GM19468 (cell line): ENCODE data around the gene IQSEC2.
A peak's percentile ranks its signal among the peaks of the same experiment; 100 is the strongest.

Experiments
- ATAC-seq: cut with Tn5 transposase; IDR thresholded peaks from one replicate; pipeline ENCODE4 v1.9.1; 2021; ENCODE audit warnings: mild to moderate bottlenecking, moderate library complexity, moderate number of reproducible peaks; ENCODE audit not compliant: unreplicated experiment; ENCODE audit errors: extremely low read depth

The IQSEC2 gene

DNA sequence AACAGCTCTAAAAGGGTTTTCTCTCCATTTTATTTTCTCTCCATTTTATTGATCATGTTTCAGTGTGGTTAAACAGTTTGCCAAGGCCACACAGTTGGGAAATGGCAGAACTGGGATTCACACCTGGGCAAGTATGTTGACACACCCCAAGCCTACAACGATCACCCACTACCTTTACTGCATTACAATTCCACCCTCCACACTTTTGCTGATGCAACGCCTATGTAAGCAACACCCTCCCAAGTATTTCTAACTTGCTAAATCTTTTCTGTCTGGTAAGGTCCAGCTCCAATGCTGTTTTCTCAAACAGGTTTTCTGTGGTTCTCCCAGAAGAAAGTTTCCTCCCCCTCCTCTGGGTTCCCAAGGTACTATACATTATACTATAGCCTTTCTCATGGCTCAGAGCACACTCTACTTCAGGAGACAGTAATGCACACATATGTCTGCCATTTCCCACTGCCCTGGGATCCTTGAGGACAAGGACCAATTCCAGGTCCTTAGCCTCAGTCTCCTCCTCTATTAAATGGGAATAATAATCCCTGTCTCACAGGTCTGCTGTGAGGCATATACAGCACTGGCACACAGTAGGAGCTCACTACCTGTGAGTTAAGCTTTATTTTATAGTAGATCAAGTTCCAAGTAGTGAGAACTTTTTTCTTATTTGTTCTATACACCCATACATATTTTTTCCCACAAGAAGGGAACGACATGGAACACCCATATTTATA lies 27.9 kb downstream of the IQSEC2 start:
- ATAC-seq = no peak

DNA sequence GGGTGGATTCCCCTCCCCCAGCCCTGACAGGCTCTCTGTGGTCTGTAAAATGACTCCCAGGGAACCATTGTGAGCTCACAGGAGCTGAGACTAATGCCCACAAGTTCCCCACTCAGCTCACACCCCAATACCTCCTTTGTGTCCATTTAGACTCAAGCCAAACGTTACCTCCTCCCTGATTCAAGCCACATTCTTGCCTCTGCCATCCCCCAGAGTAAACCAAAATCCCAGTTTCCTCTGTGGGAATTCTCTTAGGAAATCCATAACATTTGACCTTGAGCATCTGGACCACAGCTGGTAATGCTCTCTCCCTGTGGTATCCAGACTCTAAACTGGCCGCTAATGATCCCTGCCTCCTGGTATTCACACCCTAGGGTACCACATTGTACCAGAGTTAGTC lies 30.1 kb downstream of the IQSEC2 start:
- ATAC-seq = no peak

DNA sequence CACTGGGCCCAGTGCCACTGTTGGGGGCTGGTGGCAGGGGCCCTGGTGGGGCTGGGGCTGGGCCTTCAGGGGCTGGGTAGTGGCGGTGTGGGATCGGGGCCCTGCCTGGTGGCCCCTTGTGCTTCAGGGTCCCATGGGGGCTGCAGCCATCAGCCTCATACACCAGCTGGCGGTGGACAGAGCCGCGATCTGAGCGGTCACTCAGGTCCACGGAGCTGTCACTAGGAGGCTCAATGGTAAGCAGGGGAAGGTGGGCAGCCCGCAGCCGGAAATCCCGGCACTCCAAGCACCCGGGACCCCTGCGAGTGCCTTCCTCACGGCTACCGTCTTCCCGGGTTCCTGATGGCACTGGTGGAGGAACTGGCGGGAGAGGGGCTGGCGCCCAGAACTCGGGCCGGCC lies 30.8 kb downstream of the IQSEC2 start:
- no peak for ATAC-seq

DNA sequence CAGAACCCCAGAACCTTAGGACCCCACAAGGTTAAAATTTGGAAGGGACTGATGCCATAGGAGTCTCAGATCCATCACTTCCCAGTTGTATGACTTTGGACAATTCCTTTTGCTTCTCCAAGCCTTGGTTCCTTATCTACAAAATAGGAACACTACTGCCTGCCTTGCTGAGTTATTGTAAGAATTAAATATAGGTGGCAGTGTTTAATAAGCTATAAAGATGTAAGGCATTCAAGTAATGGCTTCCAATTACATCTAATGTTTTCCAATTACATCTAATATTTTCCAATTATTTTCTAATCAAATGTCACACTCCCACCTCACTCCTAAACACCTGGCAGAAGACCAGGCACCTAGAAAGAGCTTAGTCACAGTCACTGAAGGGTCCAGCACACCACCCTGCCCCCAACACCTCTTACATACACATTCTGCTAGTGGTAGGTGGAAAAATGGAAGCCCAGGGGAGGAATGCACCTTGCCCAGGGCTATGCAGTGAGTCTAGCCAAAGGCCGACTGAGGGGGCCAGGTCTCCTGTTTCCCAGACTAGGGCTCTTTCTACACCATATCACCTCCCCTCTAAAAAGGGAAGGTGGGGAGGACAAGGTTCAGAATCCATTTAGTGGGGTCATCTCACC lies 31.9 kb downstream of the IQSEC2 start:
- no peak for ATAC-seq

DNA sequence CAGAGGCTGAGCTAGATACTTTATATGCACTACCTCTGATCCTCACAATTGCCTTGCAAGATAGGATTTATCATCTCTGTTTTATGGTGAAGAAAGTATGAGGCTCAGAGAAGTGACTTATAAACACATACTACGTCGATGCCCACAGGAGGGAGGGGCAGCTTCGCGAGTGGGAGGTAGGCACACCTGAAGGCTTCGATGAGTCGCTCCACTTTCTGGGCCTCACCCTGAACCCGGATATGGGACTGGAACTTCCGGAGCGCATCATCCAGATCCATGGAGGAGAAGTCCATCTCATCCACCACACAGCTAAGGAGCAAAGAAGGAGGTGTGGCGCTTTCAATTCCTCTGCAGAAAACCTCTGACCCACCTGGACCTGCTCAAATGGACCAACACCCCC lies 33.5 kb downstream of the IQSEC2 start:
- ATAC-seq = no peak

DNA sequence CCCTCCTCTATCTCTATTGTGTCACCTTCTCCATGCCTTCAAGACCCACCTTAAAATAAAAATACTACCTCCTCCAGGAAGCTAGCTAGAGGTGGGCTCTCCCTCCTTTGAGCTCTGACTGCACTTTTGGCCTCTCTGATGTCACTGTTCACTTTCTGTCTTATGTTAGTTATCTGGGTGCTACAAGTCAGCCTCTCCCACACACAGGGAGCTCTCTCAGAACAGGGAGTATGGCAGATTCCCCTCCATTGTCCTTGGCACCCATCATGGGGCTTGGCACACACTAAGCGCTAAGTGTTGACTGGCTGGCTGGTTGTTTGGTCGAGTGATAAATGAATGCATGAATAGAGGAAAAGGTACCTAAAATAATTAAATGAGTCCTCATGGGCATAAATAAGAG lies 35.2 kb downstream of the IQSEC2 start:
- no peak for ATAC-seq

DNA sequence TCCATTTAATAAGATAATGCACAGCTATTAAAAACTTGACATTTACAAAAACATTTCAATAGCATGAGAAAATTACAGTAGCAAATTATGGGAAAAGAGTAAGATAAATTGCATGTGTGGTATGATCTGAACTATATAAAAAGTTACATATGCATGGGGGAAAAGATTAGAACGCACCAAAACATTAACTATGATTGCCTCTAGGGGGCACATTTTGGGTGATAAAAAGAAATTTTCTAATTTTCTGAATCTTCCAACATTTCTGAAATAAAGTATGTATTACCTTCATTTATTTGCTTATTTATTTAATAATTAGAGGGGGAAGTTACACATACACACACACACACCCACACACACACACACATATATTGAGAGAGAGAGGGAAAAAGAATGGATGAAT lies 36.8 kb downstream of the IQSEC2 start:
- ATAC-seq = no peak

DNA sequence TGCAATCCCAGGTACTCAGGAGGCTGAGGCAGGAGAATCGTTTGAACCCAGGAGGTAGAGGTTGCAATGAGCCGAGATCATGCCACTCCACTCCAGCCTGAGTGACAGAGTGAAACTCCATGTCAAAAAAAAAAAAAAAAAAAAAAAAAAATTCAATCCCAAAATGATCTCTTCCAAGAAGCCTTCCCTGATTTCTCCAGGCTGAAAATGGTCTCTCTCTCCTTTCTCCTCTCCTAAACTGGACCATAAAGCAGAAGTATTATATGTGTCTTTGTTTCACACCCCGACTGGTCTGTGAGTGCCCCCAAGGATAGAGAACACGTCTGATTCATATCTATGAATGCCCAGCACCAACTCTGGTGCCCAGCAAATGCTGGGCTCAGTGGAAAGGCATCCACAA lies 39.1 kb downstream of the IQSEC2 start:
- ATAC-seq = no peak

DNA sequence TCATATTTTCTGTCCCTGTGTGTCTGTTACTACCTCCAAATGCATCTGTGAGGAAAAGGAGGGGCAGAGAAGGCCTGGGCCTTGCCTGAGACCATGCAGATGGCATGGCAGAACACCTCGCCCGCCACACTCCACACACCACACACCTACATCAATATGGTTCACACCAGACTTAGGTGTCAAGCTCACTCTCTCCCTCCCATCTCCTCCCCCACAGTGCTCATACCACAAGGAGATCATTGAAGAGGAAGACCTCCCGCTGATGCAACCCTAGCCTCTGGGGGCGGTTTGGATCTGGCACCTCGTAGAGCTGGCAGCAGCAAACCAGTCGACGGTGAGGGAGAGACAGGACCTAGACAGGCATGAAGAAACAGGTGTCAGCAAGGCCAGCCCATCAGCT lies 39.8 kb downstream of the IQSEC2 start:
- ATAC-seq = no peak

DNA sequence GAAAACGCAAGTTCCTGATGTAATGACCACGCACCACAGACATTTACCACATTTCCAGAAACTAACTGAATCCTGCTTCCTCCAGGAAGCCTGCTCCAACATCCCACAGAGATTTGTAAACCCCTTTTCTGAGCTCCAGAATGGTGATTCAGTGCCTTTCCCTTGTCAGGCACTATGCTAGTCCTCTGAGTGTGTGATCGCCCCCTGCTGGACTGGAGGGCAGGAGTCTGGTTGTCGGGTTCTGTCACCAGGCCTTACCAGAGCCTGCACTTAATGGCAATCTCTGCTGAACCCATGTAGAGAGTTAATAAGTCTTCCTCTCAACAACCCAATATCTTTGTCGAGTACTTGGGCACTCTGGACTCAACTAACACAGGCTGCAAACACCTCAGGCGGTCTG lies 41.9 kb downstream of the IQSEC2 start:
- ATAC-seq = no peak

DNA sequence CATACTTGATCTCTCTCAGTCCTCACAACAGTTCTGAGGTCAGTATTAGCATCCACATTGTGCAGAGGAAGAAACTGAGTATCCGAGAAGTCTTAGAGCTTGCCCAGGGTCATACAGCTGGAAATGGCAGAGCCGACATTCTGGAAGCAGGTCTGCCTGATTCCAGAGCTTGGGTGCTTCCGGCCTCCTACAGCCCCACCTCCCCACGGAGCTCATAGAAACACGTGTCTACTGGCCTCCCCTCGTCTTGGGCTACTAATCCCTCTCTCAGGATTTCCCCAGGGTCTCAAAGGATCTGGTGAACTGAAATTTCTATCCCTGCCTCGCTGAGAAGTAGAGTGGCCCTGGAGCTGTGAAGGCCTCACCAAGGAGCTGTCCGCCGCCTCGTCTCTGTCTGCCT lies 44.3 kb downstream of the IQSEC2 start:
- no peak for ATAC-seq

DNA sequence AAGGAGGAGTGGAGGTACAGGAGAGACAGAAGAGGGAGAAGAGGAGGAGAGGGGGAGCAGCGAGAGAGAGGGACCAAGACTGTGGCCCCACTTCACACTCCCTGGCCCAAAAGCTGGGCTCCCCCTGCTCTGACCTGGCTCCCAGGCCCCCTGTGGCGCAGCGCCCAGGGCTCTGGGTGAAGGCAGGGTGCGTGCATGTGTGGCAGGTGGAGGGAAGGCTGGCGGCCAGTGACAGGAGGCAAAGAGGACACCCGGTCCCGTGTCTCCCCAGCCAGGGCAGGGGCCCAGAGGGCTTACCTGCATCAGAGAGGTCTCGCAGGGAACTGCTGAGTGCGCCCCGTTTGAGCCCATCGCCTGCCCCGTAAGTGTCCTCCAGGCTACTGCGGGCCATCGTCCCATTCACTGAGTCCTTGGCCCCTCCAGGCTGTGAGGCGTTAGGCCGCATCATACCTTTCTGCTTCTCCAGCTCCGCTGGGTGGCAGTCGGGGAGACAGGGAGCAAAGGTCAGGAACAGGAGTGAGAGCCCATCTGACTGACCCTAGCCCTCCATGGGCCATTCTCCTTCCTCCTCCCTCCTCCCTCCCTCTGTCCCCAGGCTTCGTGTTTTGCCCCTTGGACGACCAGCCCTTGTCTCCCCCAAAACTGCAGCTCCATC lies 45.2 kb downstream of the IQSEC2 start:
- no peak for ATAC-seq

DNA sequence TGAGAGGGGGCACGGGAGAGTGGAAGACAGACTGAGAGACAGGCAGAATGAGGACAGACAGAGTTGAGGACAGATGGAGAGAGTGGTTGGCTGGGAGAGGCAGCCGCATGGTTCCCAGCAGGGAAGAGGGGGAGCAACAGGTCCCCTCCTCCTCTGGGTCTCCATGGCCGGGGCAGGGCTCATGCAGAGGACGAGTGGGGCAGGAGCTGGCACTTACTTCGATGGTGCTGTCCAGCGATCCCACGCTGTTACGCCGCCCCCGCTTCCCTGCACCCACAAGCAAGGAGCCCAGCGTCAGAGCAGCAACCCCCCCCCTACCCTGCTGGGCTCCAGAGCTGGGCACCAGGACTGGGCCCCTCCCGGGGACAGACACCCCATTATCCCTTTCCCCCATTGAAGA lies 45.8 kb downstream of the IQSEC2 start:
- no peak for ATAC-seq

DNA sequence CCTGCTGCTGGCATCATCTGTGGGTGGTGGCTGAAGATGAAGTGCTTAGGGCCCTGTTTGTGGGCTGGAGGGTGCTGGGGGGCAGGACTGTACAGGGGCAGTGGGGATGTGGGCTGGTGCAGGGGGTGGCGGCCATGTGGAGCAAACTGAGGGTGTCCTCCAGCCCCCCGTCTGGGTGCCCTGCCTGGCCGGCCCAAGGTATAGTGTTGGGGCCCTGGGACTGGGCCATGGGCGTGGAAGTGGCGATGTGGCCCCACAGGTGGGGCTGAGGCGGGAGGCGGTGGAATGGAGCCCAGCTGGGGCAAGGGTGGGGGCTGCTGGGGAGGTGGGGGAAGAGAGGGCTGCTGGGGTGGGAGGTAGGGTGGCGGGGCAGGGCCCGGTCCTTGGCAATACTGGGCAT lies 46.9 kb downstream of the IQSEC2 start:
- ATAC-seq = no peak

DNA sequence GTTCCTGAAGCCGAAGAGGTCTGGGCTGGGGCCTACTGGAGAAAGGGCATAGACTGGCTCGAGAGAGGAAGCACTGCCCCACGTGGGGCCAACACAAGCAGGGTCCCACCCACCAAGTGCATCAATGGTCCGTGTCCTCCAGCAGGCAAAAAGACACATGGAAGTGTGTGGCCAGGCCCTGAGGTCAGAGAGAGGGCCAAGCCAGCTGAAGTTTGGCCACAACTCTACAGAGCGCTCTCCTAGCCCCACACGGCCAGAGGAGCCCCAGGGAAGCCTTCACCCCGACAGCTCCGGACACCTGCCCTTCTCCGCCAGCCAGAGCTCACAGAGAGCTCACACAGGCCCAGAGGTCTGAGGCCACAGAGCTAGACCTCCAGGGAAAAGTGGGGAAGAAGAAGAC lies 47.8 kb downstream of the IQSEC2 start:
- ATAC-seq = no peak

DNA sequence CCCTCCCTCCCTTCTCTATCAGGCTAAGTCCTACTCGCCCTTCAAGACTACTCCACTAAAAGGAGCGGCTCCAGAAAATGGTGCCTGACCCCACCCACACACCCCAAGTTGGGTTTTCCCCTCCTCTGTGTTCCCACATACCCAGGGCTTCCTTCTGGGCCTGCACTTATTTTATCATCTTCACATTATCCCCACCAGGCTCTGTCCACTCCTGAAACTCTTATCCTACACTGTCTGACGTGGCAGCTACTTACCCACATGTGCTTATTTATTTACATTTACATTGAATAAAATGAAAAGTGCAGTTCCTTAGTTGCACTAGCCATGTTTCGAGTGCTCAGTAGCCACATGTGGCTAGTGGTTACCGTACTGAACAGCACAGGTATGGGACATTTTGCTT lies 51.3 kb downstream of the IQSEC2 start:
- no peak for ATAC-seq

DNA sequence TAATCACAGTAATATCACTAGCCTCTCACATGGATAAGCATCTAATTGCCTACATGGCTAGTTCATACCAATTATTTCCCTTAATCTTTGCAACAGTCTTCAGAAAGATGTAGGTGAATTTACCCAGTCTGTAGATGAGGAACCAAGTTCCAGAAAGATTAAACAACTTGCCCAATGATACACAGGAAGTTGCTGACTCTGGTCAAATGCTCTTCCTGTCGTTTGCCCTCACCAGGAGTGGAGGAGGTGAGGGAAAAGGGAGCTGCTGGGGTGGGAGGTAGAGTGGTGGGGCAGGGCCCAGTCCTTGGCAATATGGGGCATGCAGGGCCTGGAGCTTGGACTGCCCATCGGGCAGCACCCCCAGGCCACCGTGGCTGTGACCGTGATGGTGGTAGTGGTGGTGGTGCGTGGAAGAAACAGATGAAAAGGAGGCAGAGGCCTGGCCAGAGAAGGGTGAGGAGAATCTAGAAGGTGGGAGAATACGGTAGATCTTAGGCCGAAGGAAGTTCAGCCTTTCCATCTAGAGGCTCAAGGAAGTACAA lies 54.1 kb downstream of the IQSEC2 start:
- no peak for ATAC-seq

DNA sequence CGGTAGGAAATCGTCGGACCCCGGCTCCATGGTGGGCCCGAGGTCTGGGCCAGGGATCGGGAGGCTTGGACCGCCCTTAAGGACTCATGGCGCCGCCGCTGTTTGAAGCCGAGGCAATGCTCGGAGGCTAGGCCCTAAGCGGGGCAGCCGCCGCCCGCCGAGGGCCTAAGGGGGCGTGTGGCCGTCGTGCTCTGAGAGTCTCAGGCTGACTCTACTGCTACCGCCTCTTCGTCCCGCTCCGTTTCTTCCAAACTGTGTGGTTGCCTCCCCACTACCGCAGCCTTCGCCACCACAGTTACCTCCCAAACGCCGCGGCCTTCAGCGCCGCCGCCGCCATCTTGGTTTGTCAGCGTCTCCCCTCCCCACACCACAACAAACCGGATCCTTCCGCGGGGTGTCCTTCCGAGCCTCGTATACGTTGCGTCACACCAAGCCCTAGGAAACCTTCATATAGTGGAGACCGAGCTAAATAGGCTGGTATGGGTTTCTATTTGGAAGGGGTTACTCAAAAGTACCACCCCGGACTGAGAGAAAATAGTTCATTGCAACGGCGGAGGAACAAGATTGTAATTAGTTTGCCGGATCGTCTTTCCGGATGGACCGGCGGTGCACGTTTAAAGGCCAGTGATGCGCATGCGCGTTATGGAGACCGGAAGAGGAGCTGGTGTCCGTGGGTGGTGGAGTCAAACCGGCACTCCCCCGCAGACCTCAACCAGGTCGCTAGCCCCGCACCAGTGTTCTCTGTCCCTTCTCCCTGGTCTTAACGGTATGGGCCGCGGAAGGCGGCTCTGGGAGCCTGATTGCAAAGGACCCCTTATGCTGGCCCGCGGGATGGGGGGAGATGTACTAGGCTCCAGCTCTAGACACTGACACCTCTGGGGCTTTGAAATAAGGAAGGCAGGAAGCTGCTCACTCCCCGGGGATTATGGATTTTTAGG lies 56.3 kb downstream of the IQSEC2 start, which contains the start of gene KDM5C:
KDM5C (minus strand) TSS at position 348 of the 938 bp plus-strand sequence; CDS start at position 30, 318 bp downstream.
- peak; percentile 34 for ATAC-seq

DNA sequence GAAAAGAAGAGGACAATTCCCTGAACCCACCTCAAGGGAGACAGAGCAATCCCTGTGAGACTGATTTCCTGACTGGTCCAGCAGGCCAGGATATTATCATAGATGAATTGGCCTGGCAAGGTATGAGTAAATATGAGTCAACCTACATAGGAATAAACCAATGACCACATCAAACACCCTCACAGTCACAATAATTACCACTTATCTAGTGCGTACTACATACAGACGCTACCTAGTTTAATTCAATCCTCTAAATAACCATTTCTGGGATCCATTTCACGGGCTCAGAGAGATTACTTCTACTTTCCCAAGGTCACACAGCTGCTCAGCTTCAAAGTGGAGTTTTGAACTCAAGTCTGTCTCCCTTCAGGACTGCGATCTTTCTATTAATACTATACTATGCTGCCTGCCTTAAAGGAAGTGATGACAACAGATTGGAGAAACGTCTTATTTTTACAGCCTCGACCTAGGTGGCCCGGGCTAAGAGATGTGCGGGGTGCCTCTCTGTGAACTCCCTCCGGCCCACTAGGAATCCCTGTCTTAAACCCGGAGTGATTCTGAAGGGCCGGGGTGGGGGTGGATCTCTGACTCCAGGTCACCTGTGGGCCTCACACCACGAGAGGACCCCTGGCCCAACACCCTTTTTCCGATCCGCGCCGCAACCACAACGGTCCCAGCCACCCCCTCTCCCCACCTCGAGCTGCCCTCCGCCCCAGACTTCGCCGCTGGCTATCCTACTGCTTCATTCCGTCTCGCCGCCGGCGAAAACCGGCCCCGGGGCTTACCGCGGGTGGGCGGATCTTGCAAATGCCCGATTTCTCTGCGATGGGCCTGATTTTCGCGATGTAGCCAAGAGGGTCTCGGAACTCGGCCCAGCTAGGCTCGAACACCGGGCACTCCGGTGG lies 57.2 kb downstream of the IQSEC2 start:
- ATAC-seq = no peak
